Activated CD4-positive, alpha-beta T cell treated with anti-CD3 and anti-CD28 coated beads, Interleukin-2, amount 10 ng/mL, durations not matched to agents 7 days and 5 days (primary cell): ENCODE measurements around the gene TBC1D4. TPM values are rescaled to one million over a fixed set of nuclear protein-coding genes. Genes with fewer than 3 reads are reported as not detected.
"Not testable (repeated sequence)": the region's sequence is repeated elsewhere in the genome, so short reads cannot be mapped to it uniquely, and the experiment has no call there.

Source experiments
- CTCF ChIA-PET: fragments of 350-600 bp; sonication (Branson Sonifier 250); formaldehyde crosslinking; loops from one replicate; lab custom pipeline; 2021; ENCODE audit warnings: antibody characterized with exemption; lab: Charles Lee
- POLR2A ChIA-PET: fragments of 350-600 bp; sonication (Branson Sonifier 250); formaldehyde crosslinking; loops from one replicate; lab custom pipeline; 2021; ENCODE audit warnings: antibody characterized with exemption; lab: Charles Lee
- DNase-seq: peaks from one replicate; pipeline ENCODE4 v3.0.0-alpha.2; 2020
- H3K27ac Mint-ChIP-seq: one replicate; pipeline ENCODE4 v1.8.0; 2021; ENCODE audit warnings: mild to moderate bottlenecking, moderate library complexity, mixed read lengths
- H3K27me3 Mint-ChIP-seq: one replicate; pipeline ENCODE4 v1.8.0; 2021; ENCODE audit warnings: mixed read lengths
- H3K36me3 Mint-ChIP-seq: one replicate; pipeline ENCODE4 v1.8.0; 2021; ENCODE audit warnings: low read depth, mixed read lengths
- H3K4me1 Mint-ChIP-seq: one replicate; pipeline ENCODE4 v1.8.0; 2021; ENCODE audit warnings: mixed read lengths
- H3K4me3 Mint-ChIP-seq: one replicate; pipeline ENCODE4 v1.8.0; 2021; ENCODE audit warnings: mild to moderate bottlenecking, moderate library complexity, mixed read lengths
- H3K9me3 Mint-ChIP-seq: one replicate; pipeline ENCODE4 v1.8.0; 2021; ENCODE audit warnings: mixed read lengths
- total RNA-seq, 2 experiments: library from RNA; stranded (reverse); gene quantifications; one replicate each; pipeline ENCODE4 v1.2.3, GENCODE V29; 2021

The TBC1D4 gene
- total RNA-seq, 2 experiments from 2014 or later: 27.2 to 32.9 TPM

DNA sequence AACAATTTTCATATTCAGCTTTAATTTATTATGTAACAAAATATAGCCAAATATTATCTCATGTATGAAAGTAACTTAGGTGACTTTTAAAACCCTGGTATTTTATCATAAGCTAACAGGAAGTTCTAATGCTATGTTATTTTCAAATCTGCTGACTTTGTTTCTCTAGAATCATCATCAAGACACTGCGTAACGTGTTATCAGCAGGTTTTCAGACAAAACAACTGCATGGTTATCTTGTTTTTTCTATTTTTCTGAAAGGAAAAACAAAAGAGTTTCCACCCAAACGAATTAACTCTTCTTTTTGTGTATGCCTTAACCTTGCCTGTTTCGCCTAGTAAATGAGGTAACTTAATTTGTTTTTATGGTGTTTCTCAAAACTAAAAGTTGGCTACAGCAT is 156.3 kb downstream of the TBC1D4 start:
- peaks cover 3% of the 10 kb centered on the region for H3K9me3 Mint-ChIP-seq
- H3K27me3 Mint-ChIP-seq: no peaks in the 10 kb centered on the region
- peak overlapping the region; percentile 99 for H3K27ac Mint-ChIP-seq
- POLR2A ChIA-PET: interaction anchor here (0.6 to 1.2 kb wide), 2 partner anchors 15 to 1676 kb away, joined by 3 to 4 read pairs; no protein-coding TSS in a partner anchor
- peak overlapping the region; percentile 82 for H3K4me3 Mint-ChIP-seq
- CTCF ChIA-PET: interaction anchor here (0.9 to 2.4 kb wide), 5 partner anchors 13 to 106 kb away, joined by 3 to 12 read pairs (median 4); no protein-coding TSS in a partner anchor
- no peak for DNase-seq
- peaks cover 51% of the 10 kb centered on the region for H3K4me1 Mint-ChIP-seq
- peaks cover 13% of the 10 kb centered on the region for H3K36me3 Mint-ChIP-seq

GRCh38 chr13:75324413-75324940 is 157.5 kb downstream of the TBC1D4 start:
- H3K27me3 Mint-ChIP-seq: no peaks in the 10 kb centered on the region
- peaks cover 13% of the 10 kb centered on the region for H3K36me3 Mint-ChIP-seq
- ChIA-PET POLR2A (no interaction called here), CTCF (interaction anchor here (0.6 to 1.5 kb wide), 2 partner anchors 22 to 213 kb away, joined by 3 to 4 read pairs; partner anchors contain the start of gene COMMD6)
- peaks cover 3% of the 10 kb centered on the region for H3K9me3 Mint-ChIP-seq
- peak overlapping the region; percentile 99 for H3K27ac Mint-ChIP-seq
- no peak for DNase-seq
- peak overlapping the region; percentile 82 for H3K4me3 Mint-ChIP-seq
- H3K4me1 Mint-ChIP-seq: peaks cover 53% of the 10 kb centered on the region

DNA sequence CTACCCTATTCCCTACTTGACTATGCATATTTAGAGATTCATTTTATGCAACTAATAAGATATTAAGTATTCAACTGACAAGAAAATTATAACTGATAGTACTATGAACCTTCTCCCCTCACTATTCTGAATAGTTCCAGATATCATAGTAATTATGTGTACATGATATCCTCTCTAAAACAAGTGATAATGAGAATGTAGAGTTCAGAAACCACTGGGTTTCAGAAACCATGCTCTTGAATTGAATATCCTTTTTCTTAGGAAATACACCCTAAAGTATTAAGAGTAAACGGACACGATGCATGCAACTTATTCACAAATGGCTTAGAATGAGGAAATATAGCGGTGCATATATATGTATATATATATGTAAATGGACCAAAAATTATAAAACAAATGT is 160.9 kb downstream of the TBC1D4 start:
- Mint-ChIP-seq H3K4me3 (no peak overlapping the region), H3K27me3 (no peaks in the 10 kb centered on the region), H3K36me3 (peaks cover 14% of the 10 kb centered on the region), H3K9me3 (peaks cover 3% of the 10 kb centered on the region), H3K27ac (no peak overlapping the region), H3K4me1 (peaks cover 67% of the 10 kb centered on the region)
- CTCF ChIA-PET: no interaction called here
- no peak for DNase-seq
- POLR2A ChIA-PET: no interaction called here

GRCh38 chr13:75319254-75319653 is 162.7 kb downstream of the TBC1D4 start:
- Mint-ChIP-seq H3K27me3 (no peaks in the 10 kb centered on the region), H3K36me3 (peaks cover 14% of the 10 kb centered on the region), H3K4me1 (peaks cover 65% of the 10 kb centered on the region), H3K9me3 (peaks cover 3% of the 10 kb centered on the region), H3K4me3 (peak overlapping the region; percentile 3), H3K27ac (peak overlapping the region; percentile 89)
- POLR2A ChIA-PET: no interaction called here
- CTCF ChIA-PET: interaction anchor here (0.6 kb wide), 2 partner anchors 10 to 96 kb away, joined by 4 to 5 read pairs; no protein-coding TSS in a partner anchor
- no peak for DNase-seq

DNA sequence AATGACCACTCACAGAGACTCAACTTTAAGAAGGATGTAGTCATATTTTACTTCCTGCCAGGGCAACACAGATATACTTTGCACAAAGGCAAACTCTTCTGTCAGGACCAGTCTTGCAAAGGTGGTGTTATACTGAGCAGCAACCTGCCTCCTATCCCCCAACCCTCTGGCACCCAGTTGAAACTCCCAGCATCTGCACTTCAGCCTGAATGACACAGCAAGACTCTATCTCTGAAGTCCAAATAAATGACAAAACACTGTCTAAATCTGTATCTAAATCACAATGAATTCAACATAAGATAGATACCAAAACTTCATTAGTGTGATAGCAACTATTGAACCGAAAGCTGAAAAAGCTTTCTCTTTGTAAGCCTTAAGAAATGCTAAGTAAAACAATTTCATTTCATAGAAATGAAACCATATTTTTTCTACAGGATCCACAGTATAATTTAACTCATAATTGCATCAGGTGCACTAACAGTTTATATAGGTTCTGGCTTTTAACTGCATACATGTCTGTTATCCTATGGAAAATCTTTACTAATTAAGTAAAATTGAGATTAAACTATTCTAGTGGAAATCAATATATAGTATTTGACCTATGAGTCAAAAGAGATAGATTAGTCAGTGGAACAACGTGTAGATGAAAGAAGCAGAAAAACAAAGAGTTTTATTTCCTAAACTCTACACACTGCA is 163.7 kb downstream of the TBC1D4 start:
- Mint-ChIP-seq H3K9me3 (peaks cover 3% of the 10 kb centered on the region), H3K36me3 (peaks cover 11% of the 10 kb centered on the region), H3K27ac (peak overlapping the region; percentile 89), H3K4me3 (peak overlapping the region; percentile 47), H3K4me1 (peaks cover 58% of the 10 kb centered on the region), H3K27me3 (no peaks in the 10 kb centered on the region)
- DNase-seq: peak; percentile 16
- ChIA-PET POLR2A (no interaction called here), CTCF (no interaction called here)

DNA sequence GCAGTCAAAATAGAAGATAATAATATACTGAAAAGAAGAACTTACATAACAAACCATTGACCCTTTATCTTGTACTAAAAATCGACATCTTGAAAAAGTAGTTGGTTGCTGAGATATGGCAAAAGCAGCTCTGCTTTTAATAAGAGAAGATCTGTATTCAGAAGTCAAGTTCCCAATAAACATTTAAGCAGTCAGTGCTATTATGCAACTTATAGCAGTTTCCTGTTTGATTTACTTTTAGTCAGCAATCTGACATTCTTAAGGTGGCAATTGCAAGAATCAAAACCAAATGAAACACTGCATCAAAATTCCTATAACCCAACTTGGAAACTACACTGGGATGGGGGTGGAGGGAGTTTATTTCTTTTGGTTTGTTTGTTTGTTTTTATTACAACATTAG is 165.5 kb downstream of the TBC1D4 start:
- H3K36me3 Mint-ChIP-seq: peaks cover 20% of the 10 kb centered on the region

GRCh38 chr13:75312884-75313520 is 169.0 kb downstream of the TBC1D4 start:
- Mint-ChIP-seq H3K27ac (peak overlapping the region; percentile 66), H3K27me3 (no peaks in the 10 kb centered on the region), H3K36me3 (peaks cover 35% of the 10 kb centered on the region), H3K9me3 (no peaks in the 10 kb centered on the region), H3K4me3 (no peak overlapping the region), H3K4me1 (peaks cover 34% of the 10 kb centered on the region)
- peak; percentile 56 for DNase-seq
- POLR2A ChIA-PET: interaction anchor here (0.6 to 0.7 kb wide), 2 partner anchors 241 to 763 kb away, joined by 3 to 4 read pairs; no protein-coding TSS in a partner anchor
- CTCF ChIA-PET: interaction anchor here (0.7 to 2.5 kb wide), 5 partner anchors 10 to 169 kb away, joined by 3 to 13 read pairs (median 3); partner anchors contain the start of gene TBC1D4

More for the DNA sequence above, 165.5 kb downstream of the TBC1D4 start:
- ChIA-PET CTCF (no interaction called here), POLR2A (no interaction called here)
- Mint-ChIP-seq H3K4me3 (no peak overlapping the region), H3K27me3 (no peaks in the 10 kb centered on the region), H3K9me3 (peaks cover 3% of the 10 kb centered on the region), H3K4me1 (peaks cover 54% of the 10 kb centered on the region), H3K27ac (no peak overlapping the region)
- no peak for DNase-seq

- Mint-ChIP-seq H3K27ac (no peak overlapping the region), H3K36me3 (peaks cover 51% of the 10 kb centered on the region), H3K4me3 (no peak overlapping the region), H3K27me3 (no peaks in the 10 kb centered on the region), H3K4me1 (peaks cover 13% of the 10 kb centered on the region), H3K9me3 (peaks cover 3% of the 10 kb centered on the region)
- POLR2A ChIA-PET: interaction anchor here (1.0 kb wide), 1 partner anchor 16 kb away, joined by 3 read pairs; no protein-coding TSS in a partner anchor
- CTCF ChIA-PET: interaction anchor here (0.8 kb wide), 1 partner anchor 22 kb away, joined by 3 read pairs; no protein-coding TSS in a partner anchor
- DNase-seq: no peak
Observed at GRCh38 chr13:75309981-75310580, 171.9 kb downstream of the TBC1D4 start.

DNA sequence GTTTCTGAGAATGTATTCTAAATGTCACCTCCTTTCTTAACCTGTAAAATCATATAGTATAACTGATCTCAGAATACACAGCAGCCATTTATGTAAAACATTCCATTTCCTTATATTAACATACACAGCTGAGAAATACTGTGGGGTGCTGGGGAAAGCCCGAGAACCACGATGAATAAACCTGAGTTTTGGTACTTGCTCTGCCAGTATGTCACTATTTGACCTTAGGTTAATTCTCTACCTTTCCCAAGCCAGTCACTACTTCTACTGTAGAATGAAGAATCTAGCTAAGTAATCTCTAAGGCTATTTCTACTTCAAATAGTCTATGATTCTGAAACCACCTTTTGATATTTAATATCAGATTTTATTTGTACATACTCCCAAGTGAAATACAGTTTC is 173.7 kb downstream of the TBC1D4 start:
- peaks cover 66% of the 10 kb centered on the region for H3K36me3 Mint-ChIP-seq

GRCh38 chr13:75307370-75307949 is 174.5 kb downstream of the TBC1D4 start:
- CTCF ChIA-PET: no interaction called here

More for the DNA sequence above, 173.7 kb downstream of the TBC1D4 start:
- H3K27me3 Mint-ChIP-seq: no peaks in the 10 kb centered on the region
- peaks cover 9% of the 10 kb centered on the region for H3K4me1 Mint-ChIP-seq
- H3K4me3 Mint-ChIP-seq: no peak overlapping the region
- DNase-seq: no peak
- ChIA-PET CTCF (no interaction called here), POLR2A (no interaction called here)
- H3K9me3 Mint-ChIP-seq: peaks cover 8% of the 10 kb centered on the region
- H3K27ac Mint-ChIP-seq: no peak overlapping the region

DNA sequence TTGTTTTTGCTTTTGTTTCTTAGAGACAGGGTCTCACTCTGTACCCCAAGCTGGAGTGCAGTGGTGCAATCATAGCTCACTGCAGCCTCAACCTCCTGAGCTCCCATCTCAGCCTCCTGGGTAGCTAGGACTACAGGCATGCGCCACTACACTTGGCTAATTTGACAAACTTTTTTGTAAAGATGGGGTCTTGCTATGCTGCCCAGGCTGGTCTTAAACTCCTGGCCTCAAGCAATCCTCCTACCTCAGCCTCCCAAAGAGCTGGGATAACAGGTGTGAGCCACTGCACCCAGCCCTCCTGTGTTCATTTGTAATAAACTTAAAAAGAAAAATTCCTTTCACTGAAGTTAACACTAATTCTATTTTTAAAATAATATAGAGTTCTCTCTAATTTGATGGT is 175.0 kb downstream of the TBC1D4 start:
- CTCF ChIA-PET: not testable (repeated sequence)

More at GRCh38 chr13:75307370-75307949, 174.5 kb downstream of the TBC1D4 start:
- H3K9me3 Mint-ChIP-seq: peaks cover 8% of the 10 kb centered on the region
- POLR2A ChIA-PET: no interaction called here
- no peaks in the 10 kb centered on the region for H3K27me3 Mint-ChIP-seq
- H3K4me3 Mint-ChIP-seq: no peak overlapping the region
- no peak for DNase-seq
- peaks cover 62% of the 10 kb centered on the region for H3K36me3 Mint-ChIP-seq
- peaks cover 2% of the 10 kb centered on the region for H3K4me1 Mint-ChIP-seq
- no peak overlapping the region for H3K27ac Mint-ChIP-seq

GRCh38 chr13:75305059-75305458 is 176.9 kb downstream of the TBC1D4 start:
- H3K27ac Mint-ChIP-seq: no peak overlapping the region
- POLR2A ChIA-PET: no interaction called here

More for the DNA sequence above, 175.0 kb downstream of the TBC1D4 start:
- H3K9me3 Mint-ChIP-seq, DNase-seq, H3K27ac Mint-ChIP-seq, H3K4me1 Mint-ChIP-seq, POLR2A ChIA-PET, H3K27me3 Mint-ChIP-seq, H3K4me3 Mint-ChIP-seq: not testable (repeated sequence)
- H3K36me3 Mint-ChIP-seq: peaks cover 61% of the 10 kb centered on the region

More at GRCh38 chr13:75305059-75305458, 176.9 kb downstream of the TBC1D4 start:
- Mint-ChIP-seq H3K27me3 (no peaks in the 10 kb centered on the region), H3K9me3 (peaks cover 8% of the 10 kb centered on the region), H3K4me1 (peaks cover 3% of the 10 kb centered on the region), H3K36me3 (peaks cover 44% of the 10 kb centered on the region), H3K4me3 (no peak overlapping the region)
- no peak for DNase-seq
- CTCF ChIA-PET: interaction anchor here (0.9 to 3.4 kb wide), 2 partner anchors 8 to 20 kb away, joined by 3 to 13 read pairs; no protein-coding TSS in a partner anchor
